Measurements from ENCODE around the gene UXS1.

The UXS1 gene

DNA sequence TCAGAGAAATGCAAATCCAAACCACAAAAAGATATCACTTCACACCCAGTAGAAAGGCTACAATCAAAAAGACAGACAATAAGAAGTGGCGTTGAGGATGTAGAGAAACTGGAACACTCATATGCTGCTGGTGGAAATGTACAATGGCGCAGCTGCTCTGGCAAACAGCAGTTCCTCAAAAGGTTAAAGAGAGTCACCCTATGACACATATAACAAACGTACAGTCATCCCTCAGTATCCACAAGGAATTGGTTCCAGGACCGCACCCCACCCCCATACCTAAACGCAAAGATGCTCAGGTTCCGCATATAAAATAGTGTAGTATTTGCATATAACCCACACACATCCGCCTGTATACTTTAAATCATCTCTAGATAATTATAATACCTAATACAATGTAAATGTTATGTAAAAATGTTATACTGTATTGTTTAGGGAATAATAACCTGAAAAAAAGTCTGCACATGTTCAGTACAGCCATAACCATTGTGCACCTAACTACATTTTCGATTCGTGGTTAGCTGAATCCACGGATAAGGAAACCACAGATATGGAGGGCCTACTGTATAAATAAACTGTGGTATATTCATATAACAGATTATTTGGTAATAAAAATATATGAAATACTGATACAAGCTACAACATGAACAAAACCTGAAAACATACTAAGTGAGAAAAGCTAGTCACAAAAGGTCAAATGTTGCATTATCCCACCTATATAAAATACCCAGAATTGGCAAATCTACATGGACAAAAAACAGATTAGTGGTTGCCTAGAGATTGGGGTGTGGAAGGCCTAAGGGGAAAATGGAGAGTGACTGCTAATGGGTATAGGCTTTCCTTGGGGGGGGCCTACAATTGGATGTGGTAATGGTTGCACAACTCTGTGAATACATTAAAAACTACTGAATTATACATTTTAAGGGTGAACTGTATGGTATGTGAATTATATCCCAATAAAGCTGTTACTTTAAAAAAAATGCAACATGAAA, 37.5 kb downstream of the UXS1 start:
- no peaks in the 10 kb centered on the region for H3K79me2 ChIP-seq (ENCODE audit: insufficient read depth, low read length)
- H3K27ac ChIP-seq (ENCODE audit: low read depth, low read length, poor library complexity, severe bottlenecking), result no peak overlapping the region
- TF ChIP-seq CTCF (IDR thresholded peaks at IDR 0.05; ENCODE audit: low read length) (no peak), EZH2 (IDR thresholded peaks at IDR 0.05; ENCODE audit: borderline replicate concordance, low read length) (no peak)
- peaks cover 39% of the 10 kb centered on the region for H3K36me3 ChIP-seq (ENCODE audit: insufficient read depth, low read length)
- no peaks in the 10 kb centered on the region for H3F3A ChIP-seq (ENCODE audit: insufficient read depth, low read length)
- H2AFZ ChIP-seq (ENCODE audit: low read length), result no peak overlapping the region
- peaks cover 20% of the 10 kb centered on the region for H3K4me1 ChIP-seq (ENCODE audit: insufficient read depth, low read length, severe bottlenecking)
- H3K4me3 ChIP-seq (ENCODE audit: low read depth, low read length, poor library complexity, severe bottlenecking), result no peak overlapping the region
- H3K27me3 ChIP-seq (ENCODE audit: insufficient read depth, low read length), result no peaks in the 10 kb centered on the region
- H3K9ac ChIP-seq (ENCODE audit: low read length), result no peak overlapping the region
- no peak overlapping the region for H3K4me2 ChIP-seq (ENCODE audit: low read length)
- H3K9me2 ChIP-seq (ENCODE audit: low read depth, low read length), result no peaks in the 10 kb centered on the region
- peaks cover 16% of the 10 kb centered on the region; the same call in 1 of the 2 replicates for H3K9me3 ChIP-seq (ENCODE audit: low read length)
- H4K20me1 ChIP-seq (ENCODE audit: insufficient read depth, low read length), result no peaks in the 10 kb centered on the region

GRCh38 chr2:106153781-106154180, 40.3 kb downstream of the UXS1 start:
- Histone ChIP-seq H3K9me2 (ENCODE audit: low read depth, low read length) (no peaks in the 10 kb centered on the region), H3K27me3 (ENCODE audit: insufficient read depth, low read length) (no peaks in the 10 kb centered on the region), H3F3A (ENCODE audit: insufficient read depth, low read length) (no peaks in the 10 kb centered on the region), H3K9me3 (ENCODE audit: low read length) (peaks cover 16% of the 10 kb centered on the region; the same call in 1 of the 2 replicates), H3K79me2 (ENCODE audit: insufficient read depth, low read length) (no peaks in the 10 kb centered on the region), H3K27ac (ENCODE audit: low read depth, low read length, poor library complexity, severe bottlenecking) (no peak overlapping the region), H2AFZ (ENCODE audit: low read length) (no peak overlapping the region), H3K4me3 (ENCODE audit: low read depth, low read length, poor library complexity, severe bottlenecking) (no peak overlapping the region), H3K4me1 (ENCODE audit: insufficient read depth, low read length, severe bottlenecking) (no peaks in the 10 kb centered on the region), H3K4me2 (ENCODE audit: low read length) (no peak overlapping the region), H3K36me3 (ENCODE audit: insufficient read depth, low read length) (peaks cover 49% of the 10 kb centered on the region), H4K20me1 (ENCODE audit: insufficient read depth, low read length) (no peaks in the 10 kb centered on the region), H3K9ac (ENCODE audit: low read length) (no peak overlapping the region)
- no peak for TF ChIP-seq CTCF (IDR thresholded peaks at IDR 0.05; ENCODE audit: low read length)
- no peak for TF ChIP-seq EZH2 (IDR thresholded peaks at IDR 0.05; ENCODE audit: borderline replicate concordance, low read length)

- Histone ChIP-seq H3K4me2 (ENCODE audit: low read length) (no peak overlapping the region), H3K9me2 (ENCODE audit: low read depth, low read length) (no peaks in the 10 kb centered on the region), H3K36me3 (ENCODE audit: insufficient read depth, low read length) (peaks cover 16% of the 10 kb centered on the region; the same call in 1 of the 2 replicates), H2AFZ (ENCODE audit: low read length) (no peak overlapping the region), H3K9me3 (ENCODE audit: low read length) (no peaks in the 10 kb centered on the region), H3F3A (ENCODE audit: insufficient read depth, low read length) (no peaks in the 10 kb centered on the region), H4K20me1 (ENCODE audit: insufficient read depth, low read length) (no peaks in the 10 kb centered on the region), H3K4me3 (ENCODE audit: low read depth, low read length, poor library complexity, severe bottlenecking) (no peak overlapping the region), H3K9ac (ENCODE audit: low read length) (no peak overlapping the region), H3K4me1 (ENCODE audit: insufficient read depth, low read length, severe bottlenecking) (peaks cover 5% of the 10 kb centered on the region), H3K79me2 (ENCODE audit: insufficient read depth, low read length) (no peaks in the 10 kb centered on the region), H3K27me3 (ENCODE audit: insufficient read depth, low read length) (no peaks in the 10 kb centered on the region), H3K27ac (ENCODE audit: low read depth, low read length, poor library complexity, severe bottlenecking) (no peak overlapping the region)
- no peak for TF ChIP-seq EZH2 (IDR thresholded peaks at IDR 0.05; ENCODE audit: borderline replicate concordance, low read length)
- TF ChIP-seq CTCF (IDR thresholded peaks at IDR 0.05; ENCODE audit: low read length), result no peak
Measured at GRCh38 chr2:106147665-106148064, 46.4 kb downstream of the UXS1 start.

All from OCI-LY1 (cell line).